Measurements from ENCODE around the gene HACD2. TPM values are rescaled to one million over a fixed set of nuclear protein-coding genes. Genes with fewer than 3 reads are reported as not detected.

HACD2 gene
- total RNA-seq, 1 experiment from 2014 or later = 97.7 TPM

- POLR2A ChIA-PET = interaction anchor here (0.6 to 3.8 kb wide), 4 partner anchors 17 to 55 kb away, joined by 3 to 17 read pairs (median 4); no protein-coding TSS in a partner anchor
- intact Hi-C loops (cut with micrococcal nuclease) = no loop called here
- no peak for DNase-seq (ENCODE audit: unreplicated experiment)
- Mint-ChIP-seq H3K4me3 (ENCODE audit: unreplicated experiment) (no peak overlapping the region), H3K9me3 (ENCODE audit: unreplicated experiment) (no peaks in the 10 kb centered on the region), H3K27ac (ENCODE audit: low read depth, unreplicated experiment) (no peak overlapping the region), H3K27me3 (ENCODE audit: insufficient read depth, unreplicated experiment) (no peaks in the 10 kb centered on the region), H3K36me3 (ENCODE audit: insufficient read depth, unreplicated experiment) (peaks cover 78% of the 10 kb centered on the region), H3K4me1 (ENCODE audit: insufficient read depth, unreplicated experiment) (peaks cover 15% of the 10 kb centered on the region)
- TF ChIP-seq CTCF (IDR thresholded peaks at IDR 0.05; ENCODE audit: unreplicated experiment) = no peak
- no TSS peak for BruUV-seq (replicated peaks)
- CTCF ChIA-PET = interaction anchor here (1.7 to 2.1 kb wide), 3 partner anchors 161 to 236 kb away, joined by 5 to 9 read pairs (median 8); no protein-coding TSS in a partner anchor
Measured at GRCh38 chr3:123562547-123562946, 22.3 kb downstream of the HACD2 start.

- intact Hi-C loops (cut with micrococcal nuclease) = no loop called here
- POLR2A ChIA-PET = interaction anchor here (0.7 kb wide), 1 partner anchor 10 kb away, joined by 3 read pairs; no protein-coding TSS in a partner anchor
- Mint-ChIP-seq H3K27me3 (ENCODE audit: insufficient read depth, unreplicated experiment) (no peaks in the 10 kb centered on the region), H3K4me1 (ENCODE audit: insufficient read depth, unreplicated experiment) (peaks cover 15% of the 10 kb centered on the region), H3K4me3 (ENCODE audit: unreplicated experiment) (no peak overlapping the region), H3K9me3 (ENCODE audit: unreplicated experiment) (no peaks in the 10 kb centered on the region), H3K27ac (ENCODE audit: low read depth, unreplicated experiment) (no peak overlapping the region), H3K36me3 (ENCODE audit: insufficient read depth, unreplicated experiment) (peaks cover 82% of the 10 kb centered on the region)
- BruUV-seq (replicated peaks) = no TSS peak
- CTCF ChIA-PET = interaction anchor here (0.6 to 4.9 kb wide), 5 partner anchors 13 to 1716 kb away, joined by 3 to 62 read pairs (median 4); no protein-coding TSS in a partner anchor
- TF ChIP-seq CTCF (IDR thresholded peaks at IDR 0.05; ENCODE audit: unreplicated experiment) = no peak
- DNase-seq (ENCODE audit: unreplicated experiment) = no peak
Measured at GRCh38 chr3:123561188-123561587, 23.7 kb downstream of the HACD2 start.

- ChIA-PET CTCF (interaction anchor here (0.6 to 4.9 kb wide), 42 partner anchors 7 to 1768 kb away, joined by 3 to 62 read pairs (median 4); partner anchors contain the start of gene HACD2), POLR2A (interaction anchor here (0.6 to 1.2 kb wide), 3 partner anchors 15 to 932 kb away, joined by 3 read pairs; no protein-coding TSS in a partner anchor)
- Mint-ChIP-seq H3K4me3 (ENCODE audit: unreplicated experiment) (no peak overlapping the region), H3K27ac (ENCODE audit: low read depth, unreplicated experiment) (no peak overlapping the region), H3K9me3 (ENCODE audit: unreplicated experiment) (peaks cover 6% of the 10 kb centered on the region), H3K4me1 (ENCODE audit: insufficient read depth, unreplicated experiment) (peaks cover 11% of the 10 kb centered on the region), H3K27me3 (ENCODE audit: insufficient read depth, unreplicated experiment) (no peaks in the 10 kb centered on the region), H3K36me3 (ENCODE audit: insufficient read depth, unreplicated experiment) (peaks cover 83% of the 10 kb centered on the region)
- intact Hi-C loops (cut with micrococcal nuclease) = loop anchor here (2.0 kb wide), 2 partner anchors 70 to 230 kb away; no protein-coding TSS in a partner anchor
- peak; percentile 72 for TF ChIP-seq CTCF (IDR thresholded peaks at IDR 0.05; ENCODE audit: unreplicated experiment)
- BruUV-seq (replicated peaks) = no TSS peak
- peak; percentile 57 for DNase-seq (ENCODE audit: unreplicated experiment)
Measured at GRCh38 chr3:123559040-123559861, 25.6 kb downstream of the HACD2 start.

- TF ChIP-seq CTCF (IDR thresholded peaks at IDR 0.05; ENCODE audit: unreplicated experiment) = no peak
- CTCF ChIA-PET = interaction anchor here (0.6 to 1.6 kb wide), 9 partner anchors 9 to 224 kb away, joined by 3 to 6 read pairs (median 3); no protein-coding TSS in a partner anchor
- no peak overlapping the region for H3K27ac Mint-ChIP-seq (ENCODE audit: low read depth, unreplicated experiment)
- no peak for DNase-seq (ENCODE audit: unreplicated experiment)
- no TSS peak for BruUV-seq (replicated peaks)
- POLR2A ChIA-PET = interaction anchor here (1.5 kb wide), 1 partner anchor 12 kb away, joined by 4 read pairs; no protein-coding TSS in a partner anchor
- peaks cover 13% of the 10 kb centered on the region for H3K4me1 Mint-ChIP-seq (ENCODE audit: insufficient read depth, unreplicated experiment)
- H3K36me3 Mint-ChIP-seq (ENCODE audit: insufficient read depth, unreplicated experiment) = peaks cover 78% of the 10 kb centered on the region
- intact Hi-C loops (cut with micrococcal nuclease) = no loop called here
- no peaks in the 10 kb centered on the region for H3K27me3 Mint-ChIP-seq (ENCODE audit: insufficient read depth, unreplicated experiment)
- no peak overlapping the region for H3K4me3 Mint-ChIP-seq (ENCODE audit: unreplicated experiment)
- H3K9me3 Mint-ChIP-seq (ENCODE audit: unreplicated experiment) = peaks cover 26% of the 10 kb centered on the region
Measured at GRCh38 chr3:123553536-123553935, 31.3 kb downstream of the HACD2 start.

Measured in MCF 10A (cell line).